Ramos (cell line): ENCODE data around the gene DSCAM.

Experiments used
- in situ Hi-C: fragments of 300-500 bp; cut with MboI; formaldehyde crosslinking; loops from one replicate; pipeline ENCODE4 v1.14.3; 2022; ENCODE audit warnings: low sequenced_read_pairs; ENCODE audit not compliant: unreplicated experiment

The DSCAM gene

DNA sequence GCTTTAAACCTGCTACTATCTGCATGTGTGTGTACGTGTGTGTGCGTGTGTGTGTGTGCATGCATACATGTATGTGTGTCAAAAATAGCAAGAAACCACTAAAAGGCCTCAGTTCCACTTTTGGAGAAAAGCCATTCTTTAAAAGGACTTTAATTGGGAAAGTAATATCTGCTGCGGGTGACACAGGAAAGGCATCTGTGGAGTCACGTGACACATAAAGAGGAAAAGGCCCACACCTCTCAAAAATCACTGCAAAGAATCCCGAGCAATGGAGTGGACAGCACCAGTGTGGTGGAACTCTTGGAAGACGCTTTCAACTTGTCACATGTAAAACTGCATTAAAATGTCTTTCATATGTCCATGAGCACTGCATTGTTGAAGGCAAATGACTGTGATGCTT lies 63.6 kb downstream of the DSCAM start:
- in situ Hi-C loops: no loop called here

DNA sequence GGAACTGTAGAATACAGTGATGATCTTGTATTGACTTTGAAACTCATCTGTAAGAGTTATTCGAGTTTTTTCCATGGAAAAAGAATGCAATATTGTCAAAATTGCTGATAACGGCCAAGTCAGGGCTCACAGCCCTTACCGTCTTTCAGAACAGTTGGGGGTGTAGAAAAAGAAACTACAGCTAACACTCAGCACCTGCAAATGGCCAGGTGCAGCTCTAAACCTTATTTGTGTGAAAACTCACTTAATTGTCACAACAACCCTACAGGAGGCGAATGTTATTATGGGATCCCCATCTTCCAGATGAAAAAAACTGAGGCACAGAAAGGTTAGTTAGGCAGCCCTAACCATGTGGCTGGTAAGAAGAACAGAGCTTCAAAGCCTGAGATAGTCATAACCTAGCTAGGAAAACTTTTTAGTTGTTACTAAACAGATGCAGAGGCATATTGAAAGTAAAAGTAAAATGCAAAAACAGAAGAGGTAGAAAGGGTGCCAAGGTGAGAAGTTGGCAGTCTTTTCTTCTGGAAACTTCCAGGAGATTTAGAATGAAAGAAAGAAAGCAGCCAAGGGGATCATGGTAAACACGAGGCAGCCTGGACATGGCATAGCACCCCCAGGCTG lies 76.4 kb downstream of the DSCAM start:
- in situ Hi-C loops: no loop called here

DNA sequence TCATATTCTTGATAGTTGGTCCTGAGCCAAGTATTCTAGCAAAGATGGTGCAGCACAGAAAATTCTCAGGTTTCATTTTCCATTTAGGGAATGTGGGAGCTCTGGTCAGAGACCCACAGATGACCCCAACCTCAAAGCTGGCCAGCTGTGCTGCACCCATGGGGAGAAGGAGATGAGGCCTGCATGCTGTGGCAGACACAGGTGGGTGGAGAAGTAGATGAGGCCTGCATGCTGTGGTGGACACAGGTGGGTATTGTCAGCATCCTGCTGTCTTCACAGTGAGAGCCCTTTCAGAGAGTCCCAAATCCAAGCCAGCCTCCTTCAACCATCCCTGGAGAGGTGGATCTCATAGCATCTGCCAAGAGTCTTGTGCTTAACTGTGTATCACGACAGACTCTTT lies 77.7 kb downstream of the DSCAM start:
- in situ Hi-C loops: no loop called here

DNA sequence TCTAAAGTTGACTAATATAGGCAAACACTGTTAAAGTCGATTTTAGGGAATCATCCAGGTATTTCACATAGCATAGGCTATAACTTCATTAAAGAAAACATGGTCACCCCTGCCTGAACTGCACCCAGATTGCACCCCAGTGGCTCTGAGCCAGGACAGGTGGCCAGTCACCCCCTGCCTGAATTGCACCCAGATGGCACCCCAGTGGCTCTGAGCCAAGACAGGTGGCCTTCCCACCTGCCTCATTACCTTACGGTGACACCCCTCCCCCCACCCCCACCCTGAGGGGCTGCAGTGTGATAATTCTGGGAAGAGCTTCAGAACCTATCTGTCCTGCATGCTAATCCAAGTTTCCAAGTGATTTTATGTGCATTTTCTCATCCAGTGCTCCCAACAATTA lies 78.9 kb downstream of the DSCAM start:
- in situ Hi-C loops: no loop called here

DNA sequence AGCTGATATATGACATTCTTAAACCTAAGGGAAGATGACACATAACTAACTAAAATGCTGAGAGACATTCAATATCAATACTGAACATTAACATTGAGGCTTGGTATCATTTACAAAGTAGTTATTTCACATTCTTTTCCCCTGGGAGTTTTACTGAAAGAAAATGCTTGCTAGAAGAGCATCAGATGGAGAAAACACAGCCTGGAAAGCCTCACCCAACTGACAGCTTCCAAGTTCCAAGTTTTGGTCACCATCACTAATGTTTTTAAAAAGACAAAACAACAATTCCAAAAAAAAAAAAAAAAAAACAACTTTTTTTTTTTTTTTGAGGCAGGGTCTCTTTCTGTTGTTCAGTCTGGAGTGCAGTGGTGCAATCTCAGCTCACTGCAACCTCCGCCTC lies 80.6 kb downstream of the DSCAM start:
- in situ Hi-C loops: no loop called here

DNA sequence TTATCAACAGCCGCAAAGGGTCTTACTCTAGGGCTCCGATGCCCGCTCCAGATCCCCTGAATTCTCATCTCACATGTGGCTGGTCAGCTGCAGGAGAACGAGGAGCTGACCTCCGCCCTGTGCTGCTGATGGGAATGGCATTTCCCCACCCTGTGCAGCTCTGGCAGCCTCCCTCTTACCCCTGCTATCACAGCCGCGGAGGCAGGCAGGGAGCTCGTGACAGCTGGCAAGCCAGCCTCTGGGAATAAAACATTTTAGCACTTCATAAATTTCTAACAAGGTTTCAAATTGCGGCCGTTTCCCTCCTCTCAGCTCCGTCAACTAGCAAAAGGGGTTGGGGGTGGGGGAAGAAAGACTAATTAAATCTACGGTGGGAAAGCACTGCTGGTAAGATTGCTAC lies 81.1 kb downstream of the DSCAM start:
- in situ Hi-C loops: no loop called here

DNA sequence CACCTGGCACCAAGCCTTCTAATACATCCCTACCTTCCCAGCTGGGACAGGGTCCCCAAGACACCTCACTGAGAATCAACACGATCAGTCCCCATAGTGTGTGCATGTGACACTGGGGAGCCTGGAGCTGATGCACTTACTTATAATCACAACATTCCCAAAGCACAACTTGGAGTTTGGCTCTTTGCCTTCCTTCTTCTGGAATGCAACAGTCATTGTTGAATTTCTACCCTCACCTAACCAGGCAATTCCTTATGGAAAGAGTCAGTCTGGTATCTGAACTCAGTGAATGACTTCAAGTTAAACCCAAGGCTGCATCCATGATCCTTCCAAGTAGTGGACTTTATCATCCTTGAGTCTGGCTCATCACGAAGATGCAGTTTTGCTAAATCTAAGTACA lies 86.1 kb downstream of the DSCAM start:
- in situ Hi-C loops: no loop called here

DNA sequence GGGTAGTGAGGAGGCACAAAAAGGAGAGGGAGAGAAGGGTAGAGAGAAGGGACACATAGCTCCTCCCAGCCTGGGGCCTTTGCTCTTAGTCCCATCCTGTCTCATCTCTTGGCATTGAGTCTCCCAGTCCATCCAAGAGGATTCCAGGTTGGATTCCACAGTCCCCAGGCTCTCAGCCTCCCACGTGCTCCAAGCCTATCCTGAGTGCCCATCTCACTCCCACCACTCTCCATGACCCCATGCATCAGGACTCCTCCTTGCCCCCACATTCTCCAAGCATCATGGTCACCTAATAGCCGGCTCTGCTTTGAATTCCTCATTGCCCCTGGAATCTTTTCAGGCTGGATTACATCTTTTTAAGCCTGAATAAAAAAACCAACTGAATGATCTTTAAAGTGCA lies 87.9 kb downstream of the DSCAM start:
- in situ Hi-C loops: no loop called here

DNA sequence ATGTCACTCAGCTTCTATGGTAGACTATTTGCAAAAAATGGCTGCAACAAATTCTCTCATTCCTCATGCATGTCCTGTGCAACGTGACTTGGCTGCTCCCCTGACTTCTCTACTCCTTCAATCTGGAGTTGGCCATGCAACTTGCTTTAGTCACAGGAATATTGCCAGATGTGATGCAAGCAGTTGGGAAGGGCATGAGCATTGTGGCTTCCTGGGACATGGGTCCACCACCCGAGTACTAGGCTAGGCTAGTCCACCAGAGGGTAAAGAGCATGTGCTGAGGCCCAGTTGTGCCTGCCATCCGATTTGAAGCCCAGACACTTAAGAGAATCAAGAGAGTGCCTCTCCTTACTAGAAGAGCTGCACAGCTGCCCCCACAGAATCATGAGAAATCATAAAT lies 89.6 kb downstream of the DSCAM start:
- in situ Hi-C loops: no loop called here

DNA sequence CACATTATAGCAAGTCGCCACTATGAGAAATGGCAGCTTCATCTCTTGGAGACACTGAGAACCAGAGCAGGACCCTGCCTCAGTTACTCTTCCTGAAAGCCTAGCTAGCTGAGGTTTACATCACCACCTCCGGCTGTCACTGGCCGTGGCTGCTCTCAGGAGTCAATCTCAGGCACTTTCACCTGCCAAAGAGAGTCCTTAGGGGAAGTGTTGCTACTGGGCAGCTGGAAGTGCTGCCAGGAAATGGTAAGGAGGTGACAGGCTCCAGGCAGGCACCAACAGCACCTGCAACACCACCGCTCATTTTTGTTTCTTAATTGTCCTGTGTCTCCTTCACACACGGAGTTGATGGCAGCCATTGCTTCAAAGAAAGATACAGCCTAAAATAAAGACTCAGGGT lies 92.5 kb downstream of the DSCAM start:
- in situ Hi-C loops: no loop called here

DNA sequence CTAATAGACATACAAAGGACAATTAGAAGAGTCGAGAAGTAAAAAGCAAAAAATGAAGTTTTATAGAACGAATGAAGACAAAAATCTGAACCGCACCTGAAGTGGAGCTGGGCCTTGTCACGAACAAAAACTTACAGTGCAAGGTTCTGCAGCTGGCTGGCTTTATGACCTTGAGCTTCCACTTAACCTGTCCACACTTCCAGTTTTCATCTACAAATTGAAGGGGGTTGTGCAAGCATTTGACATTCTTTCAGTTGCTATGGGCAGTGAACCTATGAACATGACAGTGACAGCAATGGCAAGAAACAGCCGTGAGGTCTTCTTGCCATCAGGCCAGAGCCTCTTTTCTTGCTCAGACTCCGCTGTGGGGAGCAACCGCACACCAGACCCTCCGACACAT lies 93.2 kb downstream of the DSCAM start:
- in situ Hi-C loops: no loop called here

DNA sequence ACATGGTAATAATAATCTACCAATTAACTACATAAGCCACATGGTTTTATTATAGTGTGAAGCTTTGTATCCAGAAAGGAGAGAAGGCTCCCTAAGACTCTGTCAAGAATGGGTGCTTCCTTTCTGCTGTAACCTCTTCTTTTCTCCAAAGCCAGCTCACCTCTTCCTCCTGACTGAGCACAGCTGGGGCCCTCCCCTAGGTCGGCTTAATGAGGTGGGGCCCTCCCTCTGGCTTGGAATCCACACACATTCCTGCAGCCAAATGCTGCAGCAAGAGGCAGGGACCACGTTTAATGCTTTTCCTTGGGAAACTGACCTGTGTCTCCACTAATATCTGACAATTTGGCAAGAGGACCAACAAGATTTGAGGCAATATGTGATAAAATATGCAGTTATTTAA lies 94.8 kb downstream of the DSCAM start:
- in situ Hi-C loops: no loop called here

DNA sequence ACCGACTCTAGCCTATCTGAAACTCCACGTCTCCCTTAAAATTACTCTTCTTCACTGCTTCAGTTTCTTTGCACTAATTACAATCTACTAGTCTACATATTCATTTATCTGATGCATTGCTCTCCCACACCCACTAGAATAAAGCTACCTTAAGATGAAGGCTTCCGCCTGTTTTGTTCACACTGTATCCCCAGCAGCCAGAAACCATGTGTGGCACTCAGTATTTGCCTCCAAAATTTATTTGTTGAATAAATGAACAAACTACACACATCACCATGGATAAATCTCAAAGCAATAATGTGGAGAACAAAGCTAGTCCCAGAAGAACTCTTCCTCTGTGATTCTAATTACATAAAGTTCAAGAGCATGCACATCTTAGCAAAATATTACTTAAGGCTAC lies 95.7 kb downstream of the DSCAM start:
- in situ Hi-C loops: no loop called here

DNA sequence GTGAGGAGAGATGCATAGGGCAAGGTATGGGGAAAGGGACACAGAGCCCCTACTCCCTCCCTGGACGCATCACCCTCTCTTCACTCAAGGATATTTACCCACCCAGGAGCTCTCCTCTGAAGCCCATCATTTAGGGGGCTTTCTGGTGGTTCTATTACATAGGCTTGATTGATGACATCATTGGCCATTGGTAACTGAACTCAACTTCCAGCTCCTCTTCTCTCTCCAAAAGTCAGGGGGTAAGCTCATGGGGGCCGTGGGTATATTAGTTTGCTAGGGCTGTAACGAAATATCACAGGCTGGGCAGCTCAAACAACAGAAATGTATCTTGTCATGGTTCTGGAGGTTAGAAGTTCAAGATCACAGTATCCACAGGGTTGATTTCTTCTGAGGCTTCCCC lies 110.8 kb downstream of the DSCAM start:
- in situ Hi-C loops: no loop called here

DNA sequence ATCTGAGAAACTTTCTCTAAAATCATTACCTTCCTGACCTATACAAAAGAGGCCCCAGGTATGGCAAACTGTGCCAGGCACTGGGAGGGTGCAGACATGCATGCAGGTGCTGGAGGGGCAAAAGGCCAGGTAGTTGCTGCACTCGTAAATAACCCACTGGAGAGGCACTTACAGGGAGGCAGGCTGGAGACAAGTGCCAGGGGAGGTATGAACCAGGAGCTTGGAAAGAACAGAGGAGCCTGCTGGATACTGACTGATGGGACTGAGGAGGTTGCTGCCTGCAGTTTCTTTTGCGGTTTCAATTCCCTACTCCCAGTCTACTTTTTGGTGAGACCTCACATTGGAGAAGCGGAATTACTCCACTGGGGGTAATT lies 113.9 kb downstream of the DSCAM start:
- in situ Hi-C loops: no loop called here

DNA sequence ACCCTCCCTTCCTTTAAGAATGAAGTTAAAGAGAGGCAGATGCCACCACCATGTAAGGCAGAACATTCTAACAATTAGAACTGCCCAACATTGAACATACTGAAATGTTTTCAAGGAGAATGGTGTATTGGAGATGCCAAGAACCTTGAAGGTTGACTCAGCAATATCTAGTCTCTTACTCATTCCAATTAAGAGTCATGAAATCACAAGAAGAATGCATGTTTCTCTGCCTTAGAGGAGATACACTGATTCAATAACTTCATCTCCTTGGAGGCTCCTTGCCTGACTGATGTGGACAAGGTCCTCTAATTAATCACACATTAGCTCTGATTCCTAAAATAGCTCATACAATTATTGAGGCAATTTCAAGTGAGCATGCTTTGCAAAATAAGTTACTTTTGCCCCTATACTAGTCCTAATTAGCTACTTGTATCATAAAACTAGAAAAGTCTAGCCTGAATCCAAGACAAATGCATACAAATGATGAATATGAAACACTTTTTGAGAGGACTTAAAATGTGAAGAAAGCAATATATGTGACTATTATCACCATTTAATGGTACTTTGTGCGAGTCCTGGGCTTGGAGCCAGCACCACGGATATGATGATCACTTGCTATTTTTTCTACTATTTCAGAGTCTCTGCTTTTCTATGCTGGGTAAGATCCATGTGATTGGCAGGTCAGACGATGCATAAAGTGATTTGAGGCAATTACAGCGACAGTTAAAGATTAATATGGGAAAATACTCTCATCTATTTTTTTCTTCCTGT lies 114.5 kb downstream of the DSCAM start:
- in situ Hi-C loops: no loop called here

DNA sequence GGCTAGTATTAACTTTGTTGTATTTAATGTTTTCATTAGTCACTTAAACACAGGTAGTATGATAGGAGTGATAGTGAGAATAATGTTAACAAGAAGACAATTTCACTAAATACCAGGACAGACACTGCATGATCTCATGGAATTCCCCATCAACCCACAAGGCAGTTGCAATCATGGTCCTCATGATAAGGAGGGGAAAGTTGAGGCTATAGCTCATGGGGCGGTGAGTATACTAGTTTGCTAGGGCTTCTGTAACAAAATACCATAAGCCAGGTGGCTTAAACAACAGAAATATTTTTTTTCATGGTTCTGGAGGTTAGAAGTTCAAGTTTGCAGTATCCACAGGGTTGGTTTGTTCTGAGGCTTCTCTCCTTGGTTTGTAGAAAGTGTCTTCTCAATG lies 115.8 kb downstream of the DSCAM start:
- in situ Hi-C loops: no loop called here

DNA sequence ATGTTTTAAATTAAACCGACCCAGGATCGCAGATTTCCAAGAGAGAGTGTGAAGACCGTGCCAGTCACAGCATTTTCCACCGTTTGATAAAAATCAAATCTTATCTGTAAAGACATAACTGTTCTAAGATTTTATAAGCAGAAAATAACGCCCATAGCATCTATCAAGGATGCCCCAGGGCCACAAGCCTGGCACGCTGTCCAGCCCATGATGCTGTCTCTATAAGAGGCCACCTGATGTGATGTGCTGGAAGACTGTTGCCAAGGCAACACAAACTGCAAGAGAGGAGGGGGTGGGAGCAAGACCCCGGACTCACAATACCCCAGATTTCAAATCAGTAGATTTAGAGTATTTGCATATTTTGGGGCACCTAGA lies 116.5 kb downstream of the DSCAM start:
- in situ Hi-C loops: no loop called here

DNA sequence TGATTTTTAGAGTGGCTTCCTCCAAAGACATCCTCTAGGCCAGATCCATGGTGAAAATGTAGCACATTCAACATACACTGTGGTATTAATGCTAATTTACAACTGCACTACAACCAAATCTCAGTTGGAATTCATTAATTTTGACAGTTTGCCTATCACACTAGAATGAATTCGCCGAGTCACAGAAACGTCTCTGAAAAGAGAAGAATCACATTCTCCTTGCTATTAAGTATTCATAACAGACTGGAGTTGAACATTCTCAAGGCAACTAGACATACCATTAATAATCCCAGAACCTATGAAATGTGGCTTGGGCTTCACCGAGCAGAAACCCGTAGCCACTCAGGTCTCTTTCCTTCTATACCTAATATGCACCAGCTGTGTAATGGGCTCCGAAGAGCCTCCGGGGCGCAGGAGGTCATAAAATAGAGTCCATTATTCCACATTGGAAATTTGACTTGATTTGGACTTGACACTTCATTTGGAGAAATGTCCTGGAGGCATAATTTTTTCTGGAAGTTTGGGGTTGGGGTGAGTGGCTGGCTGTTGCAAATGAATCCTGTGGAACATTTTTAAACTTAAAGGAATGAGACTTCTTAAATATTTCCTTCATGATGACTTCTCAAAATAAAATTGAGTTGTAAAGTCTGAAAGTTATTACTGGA lies 117.1 kb downstream of the DSCAM start:
- in situ Hi-C loops: no loop called here

DNA sequence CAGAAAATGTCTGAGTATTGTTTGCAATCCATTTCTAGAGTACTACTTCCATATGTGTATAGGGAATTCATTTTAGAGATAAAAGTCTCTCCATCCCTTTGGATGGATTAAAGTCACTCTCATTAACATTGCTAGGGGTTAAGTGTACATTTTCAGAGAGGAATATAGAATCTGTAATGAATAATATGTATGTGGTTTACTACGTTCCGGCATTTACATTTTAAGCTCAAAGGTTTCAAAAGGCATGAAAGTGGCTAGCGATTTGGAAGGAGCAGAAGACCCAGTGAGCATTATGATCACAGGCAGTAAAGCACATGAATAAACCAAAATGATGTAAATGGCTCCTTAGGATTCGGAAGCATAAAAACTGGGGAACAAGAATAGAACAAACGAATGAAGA lies 123.0 kb downstream of the DSCAM start:
- in situ Hi-C loops: no loop called here

DNA sequence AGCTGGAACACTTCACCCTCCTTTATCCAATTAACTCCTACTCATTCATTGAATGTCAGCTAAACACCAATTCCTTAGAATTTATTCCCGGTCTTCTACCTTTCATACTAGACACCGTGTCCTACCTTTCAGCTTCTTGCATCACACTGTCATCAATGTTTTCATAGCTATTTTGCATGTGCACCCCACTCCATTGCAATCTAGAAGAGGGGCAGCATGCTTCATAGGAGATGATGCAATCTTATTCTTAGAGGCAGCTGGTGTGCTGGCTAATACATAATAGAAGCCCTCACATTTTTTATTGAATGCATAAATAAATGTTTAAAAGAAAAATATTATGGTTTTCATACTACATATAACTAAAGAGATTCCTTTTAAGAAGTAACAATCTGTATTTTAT lies 123.6 kb downstream of the DSCAM start:
- in situ Hi-C loops: no loop called here

DNA sequence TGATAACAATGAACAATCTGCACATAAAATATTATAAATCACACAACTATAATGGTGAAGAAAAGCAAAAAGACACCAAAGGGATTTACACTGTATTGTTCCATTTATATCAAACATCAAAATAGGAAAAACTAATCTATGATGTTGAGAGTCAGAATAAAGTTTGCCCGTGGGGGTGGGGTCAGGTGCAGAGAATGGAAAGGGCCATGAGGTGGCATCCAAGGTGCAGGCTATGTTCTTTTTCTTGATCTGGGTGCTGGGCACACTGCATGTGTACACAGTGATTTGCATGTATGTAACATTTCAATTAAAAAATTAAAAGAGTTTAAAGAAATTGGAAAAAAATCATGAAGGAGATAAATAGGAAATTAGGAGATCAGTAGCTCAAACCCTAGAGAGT lies 127.3 kb downstream of the DSCAM start:
- in situ Hi-C loops: no loop called here
